Endothelial cell of umbilical vein (primary cell): ENCODE data around the gene TFDP1. TPM values are rescaled to one million over a fixed set of nuclear protein-coding genes. Genes with fewer than 3 reads are reported as not detected.

Experiments used
- BruUV-seq: library from RNA; stranded (reverse); fragments of 400-500 nt; replicated peaks from 2 replicates; lab custom pipeline; 2021; lab: Mats Ljungman, UMichigan
- CTCF ChIA-PET: fragments of 300-600, 350-600 bp; sonication (Branson Sonifier 250); formaldehyde crosslinking; loops from one replicate; lab custom pipeline; 2021; ENCODE audit warnings: antibody characterized with exemption, inconsistent platforms; lab: Charles Lee
- POLR2A ChIA-PET: fragments of 300-600, 350-600 bp; sonication (Branson Sonifier 250); formaldehyde crosslinking; loops from one replicate; lab custom pipeline; 2021; ENCODE audit warnings: antibody characterized with exemption, inconsistent platforms; lab: Charles Lee
- DNase-seq: peaks from one replicate; pipeline ENCODE4 v3.0.0-alpha.2; 2011; ENCODE audit warnings: low read depth, low spot score
- FAIRE-seq: peaks from 2 replicates; lab custom pipeline; 2011; peaks lifted over from hg19 to GRCh38; lab: Jason Lieb, UNC
- H2AFZ ChIP-seq: 2 replicates; pipeline ENCODE4 v1.6.0; 2012; ENCODE audit warnings: low read depth, low read length, control low read depth, inconsistent platforms
- H3K27ac ChIP-seq: 2 replicates; pipeline ENCODE4 v1.5.1; 2011; ENCODE audit warnings: low read depth, mild to moderate bottlenecking, control low read depth, low read length, moderate library complexity; ENCODE audit not compliant: insufficient read depth
- H3K27me3 ChIP-seq, 2 experiments: 2 replicates each; pipeline versions ENCODE4 v1.6.0 to v1.6.1; 2011; ENCODE audit warnings: low read length in 2 of 2, mixed read lengths in 1 of 2; ENCODE audit not compliant: control insufficient read depth in 2 of 2, insufficient read depth in 2 of 2
- H3K36me3 ChIP-seq, 2 experiments: 2 replicates in 1 of 2; 3 replicates in 1 of 2; pipeline ENCODE4 v1.5.1; 2011; ENCODE audit warnings: low read length in 2 of 2, mild to moderate bottlenecking in 1 of 2, moderate library complexity in 1 of 2; ENCODE audit not compliant: control insufficient read depth in 2 of 2, insufficient read depth in 2 of 2; ENCODE audit errors: extremely low read depth in 1 of 2
- H3K4me1 ChIP-seq: 3 replicates; pipeline ENCODE4 v1.5.1; 2011; ENCODE audit warnings: mild to moderate bottlenecking, low read length; ENCODE audit not compliant: control insufficient read depth, insufficient read depth; ENCODE audit errors: extremely low read depth
- H3K4me2 ChIP-seq: 2 replicates; pipeline ENCODE4 v1.6.1; 2011; ENCODE audit warnings: low read length, control low read depth, mixed read lengths; ENCODE audit not compliant: insufficient read depth
- H3K4me3 ChIP-seq, 3 experiments: fragments of 200-600 bp in 1 of 3; sonication (generic), shearing (Covaris generic) in 1 of 3; replicated peaks in 1 of 3; 2 replicates each; pipeline ENCODE4 v1.5.1; 2011 to 2016; ENCODE audit warnings: control low read depth in 3 of 3, low read length in 3 of 3, mild to moderate bottlenecking in 2 of 3, inconsistent platforms in 1 of 3, low read depth in 1 of 3, moderate library complexity in 1 of 3; ENCODE audit not compliant: insufficient read depth in 1 of 3
- H3K79me2 ChIP-seq: 2 replicates; pipeline ENCODE4 v1.6.0; 2012; ENCODE audit warnings: low read length, inconsistent platforms; ENCODE audit not compliant: control insufficient read depth, insufficient read depth
- H3K9ac ChIP-seq: replicated peaks from 2 replicates; pipeline ENCODE3; 2011; ENCODE audit warnings: low read length, control low read depth; ENCODE audit not compliant: insufficient read depth; ENCODE audit errors: extremely low read depth
- H3K9me1 ChIP-seq: replicated peaks from 3 replicates; pipeline ENCODE4 v1.6.0; 2011; ENCODE audit warnings: mild to moderate bottlenecking, low read length; ENCODE audit not compliant: control insufficient read depth, insufficient read depth; ENCODE audit errors: extremely low read depth
- H3K9me3 ChIP-seq: replicated peaks from 2 replicates; pipeline ENCODE4 v1.5.1; 2012; ENCODE audit warnings: low read length, inconsistent platforms; ENCODE audit not compliant: control insufficient read depth, insufficient read depth
- H4K20me1 ChIP-seq: replicated peaks from 2 replicates; pipeline ENCODE3; 2011; ENCODE audit warnings: mild to moderate bottlenecking, low read length; ENCODE audit not compliant: control insufficient read depth, insufficient read depth; ENCODE audit errors: extremely low read depth
- CTCF ChIP-seq, 2 donors: IDR thresholded peaks; 1 replicate in 1 of 2; 2 replicates in 1 of 2; pipeline ENCODE4 v1.5.1; 2011; ENCODE audit warnings: low read length in 2 of 2, mild to moderate bottlenecking in 2 of 2, moderate library complexity in 2 of 2, control low read depth in 1 of 2, inconsistent platforms in 1 of 2, low read depth in 1 of 2; ENCODE audit not compliant: insufficient read depth in 1 of 2; ENCODE audit errors: extremely low read depth in 1 of 2
- EZH2 ChIP-seq: IDR thresholded peaks from 2 replicates; pipeline ENCODE4 v1.6.1; 2012; ENCODE audit warnings: borderline replicate concordance, low read depth, mild to moderate bottlenecking, moderate library complexity, low read length, inconsistent platforms; ENCODE audit not compliant: severe bottlenecking
- FOS ChIP-seq: IDR thresholded peaks from 2 replicates; pipeline ENCODE4 v1.6.1; 2011; ENCODE audit warnings: mild to moderate bottlenecking, low read length, moderate library complexity, borderline replicate concordance; ENCODE audit not compliant: insufficient read depth
- GATA2 ChIP-seq: IDR thresholded peaks from 2 replicates; pipeline ENCODE4 v1.7.0; 2011; ENCODE audit warnings: low read depth, mild to moderate bottlenecking, moderate library complexity, mixed read lengths, low read length; ENCODE audit not compliant: insufficient read length, insufficient read depth
- JUN ChIP-seq: IDR thresholded peaks from 2 replicates; pipeline ENCODE4 v1.6.1; 2011; ENCODE audit warnings: borderline replicate concordance, low read depth; ENCODE audit not compliant: insufficient read length, insufficient read depth
- MAX ChIP-seq: IDR thresholded peaks from 2 replicates; pipeline ENCODE4 v1.6.1; 2011; ENCODE audit not compliant: insufficient read depth, insufficient read length
- MYC ChIP-seq: IDR thresholded peaks from one replicate; pipeline ENCODE4 v1.6.1; 2011; ENCODE audit warnings: mild to moderate bottlenecking, low read depth, low read length
- POLR2A ChIP-seq: IDR thresholded peaks from 2 replicates; pipeline ENCODE4 v1.6.1; 2012; ENCODE audit warnings: low read depth, mild to moderate bottlenecking, control low read depth, low read length
- POLR2AphosphoS5 ChIP-seq: IDR thresholded peaks from 2 replicates; pipeline ENCODE4 v1.6.1; 2012; ENCODE audit warnings: low read depth, mild to moderate bottlenecking, control low read depth, low read length, moderate library complexity; ENCODE audit not compliant: insufficient read depth
- dilution Hi-C: fragments of 300-500 bp; cut with MboI; formaldehyde crosslinking; loops from one replicate; pipeline ENCODE4 v1.15.0; 2019; ENCODE audit warnings: low sequenced_read_pairs; ENCODE audit not compliant: extremely low pct_ligation_motif_present
- intact Hi-C: fragments of 100-400 bp; cut with micrococcal nuclease; formaldehyde crosslinking; loops from one replicate; pipeline ENCODE4 v1.10.0; 2022
- polyA plus RNA-seq, 4 experiments: library from polyadenylated mRNA; depleted of rRNA in 3 of 4; stranded (reverse) in 3 of 4; unstranded in 1 of 4; fragments of >200 nt; gene quantifications; 2 replicates each; pipeline versions ENCODE4 v1.2.1 to v1.2.3, GENCODE V29; 2011 to 2012; ENCODE audit warnings: missing spikeins in 1 of 4
- total RNA-seq: library from RNA; stranded (reverse); gene quantifications from 2 replicates; pipeline ENCODE4 v1.2.3, GENCODE V29; 2021

TFDP1 gene
- total and polyA plus RNA-seq, 2 donors (not counting 3 experiments of a cell fraction or from before 2014, with no cell fraction given): 64.3 to 137 TPM

GRCh38 chr13:113637262-113638160 is 53.0 kb downstream of the TFDP1 start:
- H3K4me3 ChIP-seq: no peak overlapping the region
- intact Hi-C loops (no loop called here), dilution Hi-C loops (no loop called here)
- CTCF ChIA-PET: no interaction called here
- no peak for TF ChIP-seq MAX
- no peak overlapping the region for H3K4me2 ChIP-seq
- POLR2A ChIA-PET: no interaction called here
- H3K27ac ChIP-seq: no peak overlapping the region
- no peaks in the 10 kb centered on the region for H3K27me3 ChIP-seq
- H3K9me1 ChIP-seq: no peaks in the 10 kb centered on the region
- no TSS peak for BruUV-seq
- H2AFZ ChIP-seq: no peak overlapping the region
- peaks cover 13 to 52% of the 10 kb centered on the region in 2 experiments for H3K36me3 ChIP-seq
- FAIRE-seq: no peak
- no peak for DNase-seq
- no peaks in the 10 kb centered on the region for H3K79me2 ChIP-seq
- H3K9me3 ChIP-seq: no peaks in the 10 kb centered on the region
- no peak overlapping the region for H3K9ac ChIP-seq
- H3K4me1 ChIP-seq: no peaks in the 10 kb centered on the region
- no peaks in the 10 kb centered on the region for H4K20me1 ChIP-seq

- H3K4me2 ChIP-seq: no peak overlapping the region
- FAIRE-seq (no peak), DNase-seq (no peak)
- no peaks in the 10 kb centered on the region for H4K20me1 ChIP-seq
- H3K27ac ChIP-seq: no peak overlapping the region
- H3K36me3 ChIP-seq: peaks cover 13 to 50% of the 10 kb centered on the region in 2 experiments
- intact Hi-C loops (no loop called here), dilution Hi-C loops (no loop called here)
- no peaks in the 10 kb centered on the region for H3K27me3 ChIP-seq
- H3K4me1 ChIP-seq: no peaks in the 10 kb centered on the region
- H3K4me3 ChIP-seq: no peak overlapping the region
- H3K9me1 ChIP-seq: no peaks in the 10 kb centered on the region
- no peak overlapping the region for H2AFZ ChIP-seq
- POLR2A ChIA-PET: interaction anchor here (0.5 kb wide), 1 partner anchor 281 kb away, joined by 7 read pairs; no protein-coding TSS in a partner anchor
- CTCF ChIA-PET: interaction anchor here (1.2 kb wide), 1 partner anchor 9 kb away, joined by 3 read pairs; no protein-coding TSS in a partner anchor
- no TSS peak for BruUV-seq
- H3K9me3 ChIP-seq: no peaks in the 10 kb centered on the region
- H3K79me2 ChIP-seq: no peaks in the 10 kb centered on the region
- TF ChIP-seq EZH2: no peak
- no peak for TF ChIP-seq MAX
- no peak for TF ChIP-seq POLR2A
- no peak for TF ChIP-seq POLR2AphosphoS5
- no peak for TF ChIP-seq CTCF (IDR thresholded peaks at IDR 0.05; ENCODE audit: extremely low read depth in 1 of 2, insufficient read depth in 1 of 2, low read depth in 1 of 2, low read length in 2 of 2)
- TF ChIP-seq JUN: no peak
- TF ChIP-seq FOS: no peak
- no peak for TF ChIP-seq GATA2
- TF ChIP-seq MYC: no peak
- no peak overlapping the region for H3K9ac ChIP-seq
Observed at GRCh38 chr13:113638173-113638746, 53.7 kb downstream of the TFDP1 start.
